HL-60 (cell line): ENCODE measurements around the gene CHRNE.

Experiments
- DNase-seq, 2 experiments: peaks; one replicate each; pipeline ENCODE4 v3.0.0-alpha.2; 2010 to 2020; ENCODE audit warnings: low read depth in 1 of 2, low spot score in 1 of 2
- H3K27ac ChIP-seq: fragments of 250-450 bp; sonication (Bioruptor Pico); replicated peaks from 2 replicates; pipeline ENCODE4 v1.5.1; 2020; ENCODE audit warnings: mild to moderate bottlenecking, moderate library complexity
- H3K27me3 ChIP-seq: fragments of 250-450 bp; sonication (Bioruptor Pico); 2 replicates; pipeline ENCODE4 v1.5.1; 2021; ENCODE audit warnings: mild to moderate bottlenecking, moderate library complexity; ENCODE audit not compliant: insufficient read depth, poor library complexity, severe bottlenecking
- H3K4me3 ChIP-seq: replicated peaks from 2 replicates; pipeline ENCODE4 v1.5.1; 2011; ENCODE audit warnings: mild to moderate bottlenecking, control low read depth, low read length; ENCODE audit not compliant: insufficient read depth
- GABPA ChIP-seq: IDR thresholded peaks from 2 replicates; pipeline ENCODE4 v1.6.1; 2012; ENCODE audit warnings: low read depth
- POLR2AphosphoS5 ChIP-seq: IDR thresholded peaks from 2 replicates; pipeline ENCODE4 v1.6.1; 2012; ENCODE audit warnings: low read depth
- SPI1 ChIP-seq: IDR thresholded peaks from 2 replicates; pipeline ENCODE4 v1.6.1; 2012; ENCODE audit warnings: low read depth, mild to moderate bottlenecking, borderline replicate concordance
- TF ChIP-seq, protein P1 (sequence below): IDR thresholded peaks from one replicate; pipeline ENCODE4 v1.5.1; 2011; ENCODE audit warnings: low read length, control low read depth, inconsistent platforms; ENCODE audit not compliant: insufficient read depth
- TF ChIP-seq, protein P2 (sequence below): IDR thresholded peaks from 2 replicates; pipeline ENCODE4 v1.6.1; 2012; ENCODE audit warnings: low read depth; ENCODE audit not compliant: insufficient replicate concordance

The CHRNE gene

DNA sequence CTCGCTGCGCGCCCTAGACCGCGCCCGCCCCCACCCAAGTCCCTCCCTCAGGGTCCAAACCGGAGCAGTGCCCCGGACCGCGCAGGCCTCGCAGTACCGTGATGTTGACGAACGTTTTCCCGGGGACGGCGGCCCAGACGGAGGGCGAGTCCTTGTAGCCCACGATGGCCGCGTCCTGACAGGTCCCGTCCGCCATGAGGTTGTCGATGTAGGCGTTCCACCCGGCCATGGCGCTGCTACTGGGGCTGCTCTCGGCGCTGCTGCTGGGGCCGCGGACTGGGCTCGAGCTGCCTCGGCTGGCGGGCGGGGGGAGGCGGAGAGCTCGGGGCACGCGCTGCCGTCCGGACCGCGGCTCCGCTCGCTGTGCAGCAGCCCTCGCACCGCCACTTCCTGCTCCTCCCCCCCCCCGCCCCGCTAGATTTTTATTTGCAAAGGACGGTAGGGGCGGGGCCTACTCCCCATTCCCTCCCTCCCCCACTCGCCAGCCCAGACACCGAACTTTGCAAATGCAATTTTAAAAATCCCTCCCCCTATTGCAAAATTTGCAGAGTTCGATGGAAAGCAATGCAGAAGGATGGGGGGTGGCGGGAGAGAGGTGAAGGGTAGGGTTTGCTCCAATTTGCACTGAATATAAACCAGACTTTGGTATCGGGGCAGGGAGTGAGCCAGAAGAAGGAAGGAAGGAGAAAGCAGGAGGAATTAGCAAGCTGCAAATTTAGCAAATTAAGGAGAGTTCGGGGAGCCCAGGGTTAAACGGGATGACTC, 45.5 kb upstream of the CHRNE start, which contains the start of gene PFN1:
Gene PFN1 (minus strand): TSS at position 365 of the 765 bp plus-strand sequence. CDS start 136 bp downstream, at position 229.
- peak within 1 kb of the TSS; percentile 67 for H3K4me3 ChIP-seq
- TF ChIP-seq SPI1 (no peak), POLR2AphosphoS5 (peak; percentile 88), GABPA (peak; percentile 38)
- DNase-seq: peak; percentile 69 to 89
- peak within 1 kb of the TSS; percentile 98 for H3K27ac ChIP-seq
- H3K27me3 ChIP-seq: no peaks in the 10 kb centered on the region

DNA sequence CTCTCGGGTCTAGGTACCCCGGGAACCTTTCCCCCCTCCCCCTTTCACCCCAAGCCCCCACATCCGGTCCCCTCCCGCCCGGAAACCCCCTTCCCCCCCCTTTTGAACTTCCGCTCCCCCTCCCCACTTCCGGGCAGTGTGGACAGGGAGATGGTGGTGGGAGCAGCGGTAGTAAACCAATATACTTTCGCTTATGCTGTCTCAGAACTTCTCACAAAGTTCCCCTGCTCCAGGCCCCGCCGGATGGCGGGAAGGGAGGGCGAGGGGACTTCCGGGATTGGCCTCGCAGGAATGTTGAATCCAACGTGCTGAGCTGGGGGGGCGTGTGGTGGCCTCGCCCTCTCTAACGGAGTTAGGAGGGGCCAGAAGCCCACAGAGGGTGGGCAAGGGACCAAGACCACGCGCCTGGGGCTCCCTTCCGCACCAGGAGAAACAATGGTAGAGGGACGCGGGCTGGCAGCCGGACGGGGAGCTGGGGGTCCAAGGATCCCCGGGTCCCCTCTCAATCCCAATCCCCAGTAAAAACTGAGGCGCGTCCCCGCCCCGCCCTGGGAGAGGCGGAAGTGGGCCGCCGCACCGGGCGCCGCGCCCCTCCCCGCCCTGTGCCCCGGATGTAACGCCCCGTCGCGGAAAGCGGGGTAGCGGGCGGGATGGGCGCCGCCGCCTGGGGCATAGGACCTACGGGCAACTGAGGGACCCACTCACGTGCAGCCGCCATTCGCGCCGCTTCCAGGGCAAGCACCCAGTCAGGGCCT, 44.7 kb upstream of the CHRNE start:
- peak overlapping the region; percentile 67 for H3K4me3 ChIP-seq
- peak in 1 of 2 experiments; percentile 45 for DNase-seq
- TF ChIP-seq GABPA (peak; percentile 55), POLR2AphosphoS5 (no peak), SPI1 (no peak)
- TF ChIP-seq, protein P1, sequence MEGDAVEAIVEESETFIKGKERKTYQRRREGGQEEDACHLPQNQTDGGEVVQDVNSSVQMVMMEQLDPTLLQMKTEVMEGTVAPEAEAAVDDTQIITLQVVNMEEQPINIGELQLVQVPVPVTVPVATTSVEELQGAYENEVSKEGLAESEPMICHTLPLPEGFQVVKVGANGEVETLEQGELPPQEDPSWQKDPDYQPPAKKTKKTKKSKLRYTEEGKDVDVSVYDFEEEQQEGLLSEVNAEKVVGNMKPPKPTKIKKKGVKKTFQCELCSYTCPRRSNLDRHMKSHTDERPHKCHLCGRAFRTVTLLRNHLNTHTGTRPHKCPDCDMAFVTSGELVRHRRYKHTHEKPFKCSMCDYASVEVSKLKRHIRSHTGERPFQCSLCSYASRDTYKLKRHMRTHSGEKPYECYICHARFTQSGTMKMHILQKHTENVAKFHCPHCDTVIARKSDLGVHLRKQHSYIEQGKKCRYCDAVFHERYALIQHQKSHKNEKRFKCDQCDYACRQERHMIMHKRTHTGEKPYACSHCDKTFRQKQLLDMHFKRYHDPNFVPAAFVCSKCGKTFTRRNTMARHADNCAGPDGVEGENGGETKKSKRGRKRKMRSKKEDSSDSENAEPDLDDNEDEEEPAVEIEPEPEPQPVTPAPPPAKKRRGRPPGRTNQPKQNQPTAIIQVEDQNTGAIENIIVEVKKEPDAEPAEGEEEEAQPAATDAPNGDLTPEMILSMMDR: no peak
- TF ChIP-seq, protein P2, sequence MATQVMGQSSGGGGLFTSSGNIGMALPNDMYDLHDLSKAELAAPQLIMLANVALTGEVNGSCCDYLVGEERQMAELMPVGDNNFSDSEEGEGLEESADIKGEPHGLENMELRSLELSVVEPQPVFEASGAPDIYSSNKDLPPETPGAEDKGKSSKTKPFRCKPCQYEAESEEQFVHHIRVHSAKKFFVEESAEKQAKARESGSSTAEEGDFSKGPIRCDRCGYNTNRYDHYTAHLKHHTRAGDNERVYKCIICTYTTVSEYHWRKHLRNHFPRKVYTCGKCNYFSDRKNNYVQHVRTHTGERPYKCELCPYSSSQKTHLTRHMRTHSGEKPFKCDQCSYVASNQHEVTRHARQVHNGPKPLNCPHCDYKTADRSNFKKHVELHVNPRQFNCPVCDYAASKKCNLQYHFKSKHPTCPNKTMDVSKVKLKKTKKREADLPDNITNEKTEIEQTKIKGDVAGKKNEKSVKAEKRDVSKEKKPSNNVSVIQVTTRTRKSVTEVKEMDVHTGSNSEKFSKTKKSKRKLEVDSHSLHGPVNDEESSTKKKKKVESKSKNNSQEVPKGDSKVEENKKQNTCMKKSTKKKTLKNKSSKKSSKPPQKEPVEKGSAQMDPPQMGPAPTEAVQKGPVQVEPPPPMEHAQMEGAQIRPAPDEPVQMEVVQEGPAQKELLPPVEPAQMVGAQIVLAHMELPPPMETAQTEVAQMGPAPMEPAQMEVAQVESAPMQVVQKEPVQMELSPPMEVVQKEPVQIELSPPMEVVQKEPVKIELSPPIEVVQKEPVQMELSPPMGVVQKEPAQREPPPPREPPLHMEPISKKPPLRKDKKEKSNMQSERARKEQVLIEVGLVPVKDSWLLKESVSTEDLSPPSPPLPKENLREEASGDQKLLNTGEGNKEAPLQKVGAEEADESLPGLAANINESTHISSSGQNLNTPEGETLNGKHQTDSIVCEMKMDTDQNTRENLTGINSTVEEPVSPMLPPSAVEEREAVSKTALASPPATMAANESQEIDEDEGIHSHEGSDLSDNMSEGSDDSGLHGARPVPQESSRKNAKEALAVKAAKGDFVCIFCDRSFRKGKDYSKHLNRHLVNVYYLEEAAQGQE: no peak

DNA sequence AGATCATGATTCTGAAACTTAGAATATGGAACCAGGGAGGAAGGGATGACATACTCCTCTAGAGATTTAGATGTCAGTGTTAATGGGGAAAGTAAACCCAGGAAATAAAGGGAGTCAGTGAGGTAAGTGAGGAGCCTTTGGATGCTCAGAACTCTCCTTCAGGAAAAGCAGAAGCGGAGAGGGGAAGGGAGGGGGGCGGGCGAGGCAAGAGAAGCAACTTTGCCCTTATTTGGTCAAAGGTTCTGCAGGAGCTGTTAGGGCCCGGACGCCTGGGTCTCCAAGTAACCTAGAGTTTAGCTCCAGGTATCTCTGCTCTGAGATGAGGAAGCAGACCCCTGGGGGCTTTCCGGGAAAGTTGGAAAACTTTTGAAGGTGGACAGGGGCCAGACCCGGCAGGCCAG, 44.1 kb upstream of the CHRNE start:
- TF ChIP-seq POLR2AphosphoS5: no peak
- TF ChIP-seq SPI1: peak; percentile 39; the same call in 1 of the 2 replicates
- peak in 1 of 2 experiments; percentile 48 for DNase-seq

More for the DNA sequence above, 44.7 kb upstream of the CHRNE start:
- Histone ChIP-seq H3K27ac (peak overlapping the region; percentile 98), H3K27me3 (no peaks in the 10 kb centered on the region)

DNA sequence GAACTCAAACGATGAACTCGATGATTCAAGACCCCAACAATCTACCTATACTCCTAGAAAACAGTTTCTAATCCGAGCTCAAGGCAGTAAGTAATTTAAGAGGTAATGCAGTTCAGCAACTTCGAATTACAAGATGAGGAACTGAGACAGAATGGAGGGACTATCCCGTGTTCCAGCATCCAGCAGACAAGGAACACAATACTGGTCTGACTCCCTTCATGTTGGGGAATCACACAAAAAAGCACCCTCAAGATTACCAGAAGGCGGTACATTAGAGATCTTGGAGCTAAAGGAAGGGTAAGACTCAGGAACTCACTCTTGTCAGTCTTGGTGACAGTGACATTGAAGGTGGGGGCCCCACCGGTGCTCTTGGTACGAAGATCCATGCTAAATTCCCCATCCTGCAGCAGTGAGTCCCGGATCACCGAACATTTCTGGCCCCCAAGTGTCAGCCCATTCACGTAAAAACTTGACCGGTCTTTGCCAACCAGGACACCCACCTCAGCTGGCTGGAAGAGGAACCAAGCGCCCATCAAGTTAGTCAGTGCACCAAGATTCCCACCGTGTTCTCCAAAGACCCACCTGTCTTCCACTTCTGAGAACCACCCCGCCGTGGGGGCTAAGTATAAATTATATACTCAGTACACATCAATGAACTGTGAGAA, 43.5 kb upstream of the CHRNE start:
- TF ChIP-seq SPI1 (no peak), GABPA (no peak), POLR2AphosphoS5 (no peak)
- TF ChIP-seq, protein P1: no peak
- TF ChIP-seq, protein P2: no peak
- H3K4me3 ChIP-seq: peak overlapping the region; percentile 67
- H3K27ac ChIP-seq: peak overlapping the region; percentile 98
- no peaks in the 10 kb centered on the region for H3K27me3 ChIP-seq
- no peak for DNase-seq

More for the DNA sequence above, 44.1 kb upstream of the CHRNE start:
- Histone ChIP-seq H3K4me3 (peak overlapping the region; percentile 67), H3K27ac (peak overlapping the region; percentile 98), H3K27me3 (no peaks in the 10 kb centered on the region)
